GM21619 (cell line): ENCODE results near the gene CCM2.

Experiments used
- ATAC-seq: cut with Tn5 transposase; IDR thresholded peaks from one replicate; pipeline ENCODE4 v1.9.1; 2021; ENCODE audit not compliant: unreplicated experiment

The CCM2 gene

GRCh38 chr7:44969049-44969700 lies 30.8 kb upstream of the CCM2 start:
- no peak for ATAC-seq

GRCh38 chr7:44969701-44970522 lies 30.1 kb upstream of the CCM2 start:
- no peak for ATAC-seq

- no peak for ATAC-seq
Measured at GRCh38 chr7:44970523-44971051, 29.4 kb upstream of the CCM2 start.

- ATAC-seq = no peak
Measured at GRCh38 chr7:44971188-44971901, 28.7 kb upstream of the CCM2 start.

- ATAC-seq = no peak
Measured at GRCh38 chr7:44971902-44972441, 28.0 kb upstream of the CCM2 start.

GRCh38 chr7:44972562-44972961 lies 27.4 kb upstream of the CCM2 start:
- ATAC-seq = no peak

GRCh38 chr7:44973610-44974401 lies 26.2 kb upstream of the CCM2 start:
- no peak for ATAC-seq

GRCh38 chr7:44974549-44974948 lies 25.5 kb upstream of the CCM2 start:
- ATAC-seq = no peak

- ATAC-seq = no peak
Measured at GRCh38 chr7:44975331-44976039, 24.5 kb upstream of the CCM2 start.

- no peak for ATAC-seq
Measured at GRCh38 chr7:44976040-44976745, 23.8 kb upstream of the CCM2 start.

- ATAC-seq = no peak
Measured at GRCh38 chr7:44976746-44977196, 23.2 kb upstream of the CCM2 start.

GRCh38 chr7:44977304-44977958 lies 22.6 kb upstream of the CCM2 start:
- no peak for ATAC-seq

GRCh38 chr7:44977959-44978335 lies 22.1 kb upstream of the CCM2 start:
- no peak for ATAC-seq

- peak; percentile 53 for ATAC-seq
Measured at GRCh38 chr7:44978511-44979366, 21.3 kb upstream of the CCM2 start, which contains the start of gene MYO1G. Gene MYO1G, minus strand, starts transcription at chr7:44979015. Its CDS starts 54 bp downstream, at chr7:44978961.

GRCh38 chr7:44979481-44980392 lies 20.3 kb upstream of the CCM2 start:
- no peak for ATAC-seq

GRCh38 chr7:44980393-44981034 lies 19.5 kb upstream of the CCM2 start:
- ATAC-seq = peak; percentile 45
